GM12878 (cell line): ENCODE results near the gene NFKBIE. TPM values are rescaled to one million over a fixed set of nuclear protein-coding genes. Genes with fewer than 3 reads are reported as not detected.

ENCODE experiments used
- ATAC-seq: fragments of 200-7000 bp; cut with Tn5 transposase; 3 replicates; pipeline ENCODE4 v1.9.1; 2020; ENCODE audit warnings: mild to moderate bottlenecking, moderate library complexity
- BruUV-seq: library from RNA; stranded (reverse); fragments of 400-500 nt; replicated peaks from 2 replicates; lab custom pipeline; 2021; lab: Mats Ljungman, UMichigan
- CTCF ChIA-PET: fragments of 300-600 bp; sonication (Branson Sonifier 250); formaldehyde crosslinking; extraction: SDS; loops from one replicate; lab custom pipeline; 2021; ENCODE audit warnings: inconsistent platforms; lab: Yijun Ruan, JAX
- POLR2A ChIA-PET: fragments of 350-600 bp; formaldehyde crosslinking; extraction: SDS; loops from one replicate; lab custom pipeline; 2021; ENCODE audit warnings: inconsistent platforms; lab: Charles Lee
- RAD21 ChIA-PET: fragments of 300-600 bp; sonication (Branson Sonifier 250); formaldehyde crosslinking; loops from one replicate; lab custom pipeline; 2023; ENCODE audit warnings: antibody characterized with exemption; ENCODE audit not compliant: unreplicated experiment; lab: Charles Lee
- SMC1A ChIA-PET: fragments of 300-600 bp; sonication (Branson Sonifier 250); formaldehyde crosslinking; loops from one replicate; lab custom pipeline; 2023; ENCODE audit not compliant: unreplicated experiment, uncharacterized antibody; lab: Charles Lee
- DNase-seq: peaks from one replicate; pipeline ENCODE4 v3.0.0-alpha.2; 2011; ENCODE audit warnings: low read depth, low spot score
- FAIRE-seq: peaks from 3 replicates; lab custom pipeline; 2011; peaks lifted over from hg19 to GRCh38; lab: Jason Lieb, UNC
- H2AFZ ChIP-seq: 2 replicates; pipeline ENCODE4 v1.6.0; 2011; ENCODE audit warnings: low read depth, low read length, control low read depth; ENCODE audit not compliant: control insufficient read depth
- H3K27ac ChIP-seq: 2 replicates; pipeline ENCODE4 v1.5.1; 2011; ENCODE audit warnings: control low read depth; ENCODE audit not compliant: control insufficient read depth, insufficient read depth
- H3K27me3 ChIP-seq, 2 experiments: replicated peaks in 1 of 2; 2 replicates each; pipeline versions ENCODE4 v1.6.0 to v1.6.1; 2011; ENCODE audit warnings: low read length in 1 of 2; ENCODE audit not compliant: control insufficient read depth in 2 of 2, insufficient read depth in 2 of 2
- H3K36me3 ChIP-seq, 2 experiments: 2 replicates each; pipeline ENCODE4 v1.5.1; 2011; ENCODE audit warnings: low read length in 1 of 2; ENCODE audit not compliant: control insufficient read depth in 2 of 2, insufficient read depth in 2 of 2
- H3K4me1 ChIP-seq: 2 replicates; pipeline ENCODE4 v1.6.1; 2011; ENCODE audit warnings: mild to moderate bottlenecking, low read length, moderate library complexity, mixed read lengths; ENCODE audit not compliant: control insufficient read depth, insufficient read depth
- H3K4me2 ChIP-seq: 2 replicates; pipeline ENCODE4 v1.6.0; 2011; ENCODE audit warnings: control low read depth; ENCODE audit not compliant: control insufficient read depth, insufficient read depth
- H3K4me3 ChIP-seq: fragments of 200-600 bp; sonication (generic); 2 replicates; pipeline ENCODE4 v1.5.1; 2016
- H3K79me2 ChIP-seq: 2 replicates; pipeline ENCODE4 v1.6.0; 2011; ENCODE audit warnings: low read length; ENCODE audit not compliant: control insufficient read depth, insufficient read depth
- H3K9ac ChIP-seq: 2 replicates; pipeline ENCODE4 v1.8.0; 2011; ENCODE audit warnings: low read length, control low read depth, mixed read lengths; ENCODE audit not compliant: control insufficient read depth, insufficient read depth
- H3K9me3 ChIP-seq: replicated peaks from 3 replicates; pipeline ENCODE4 v1.5.1; 2011; ENCODE audit warnings: mild to moderate bottlenecking, low read length; ENCODE audit not compliant: control insufficient read depth, insufficient read depth
- H4K20me1 ChIP-seq: 2 replicates; pipeline ENCODE4 v1.6.0; 2011; ENCODE audit not compliant: control insufficient read depth, insufficient read depth
- ASH2L ChIP-seq: fragments of 300-600, 200-600 bp; sonication (generic); IDR thresholded peaks from 2 replicates; pipeline ENCODE4 v1.6.1; 2017; ENCODE audit warnings: low read depth, mild to moderate bottlenecking, borderline replicate concordance
- ELK1 ChIP-seq: IDR thresholded peaks from 2 replicates; pipeline ENCODE4 v1.6.1; 2012; ENCODE audit warnings: low read depth, low read length, improper control_type of control experiment
- FOXK2 ChIP-seq: fragments of 450-650 bp; IDR thresholded peaks from 2 replicates; pipeline ENCODE4 v1.6.1; 2017; ENCODE audit warnings: mild to moderate bottlenecking, moderate library complexity
- HDAC2 ChIP-seq: fragments of 200-600 bp; sonication (generic); IDR thresholded peaks from 2 replicates; pipeline ENCODE4 v1.6.1; 2017
- RCOR1 ChIP-seq: conservative IDR thresholded peaks from 2 replicates; pipeline ENCODE4 v1.6.1; 2012; ENCODE audit warnings: low read depth, low read length, improper control_type of control experiment
- SREBF1 ChIP-seq: IDR thresholded peaks from 2 replicates; pipeline ENCODE4 v1.6.1; 2012; ENCODE audit warnings: mild to moderate bottlenecking, low read length
- YBX1 ChIP-seq: fragments of 450-650 bp; IDR thresholded peaks from 2 replicates; pipeline ENCODE4 v1.6.1; 2016; ENCODE audit warnings: antibody characterized with exemption
- WGBS: methylation state at CpG from one replicate; pipeline ENCODE4 v1.1.6; 2016; ENCODE audit warnings: low lambda C conversion rate; ENCODE audit not compliant: insufficient replicate concordance, insufficient coverage; ENCODE audit errors: missing lambda C conversion rate; 5-methylcytosine and 5-hydroxymethylcytosine counted together
- in situ Hi-C: fragments of 300-500 bp; cut with MboI; formaldehyde crosslinking; loops from 9 replicates; pipeline ENCODE4 v1.14.3; 2018; ENCODE audit warnings: mixed read lengths
- intact Hi-C: fragments of 100-400 bp; cut with micrococcal nuclease; formaldehyde crosslinking; loops from one replicate; pipeline ENCODE4 v1.14.2; 2022; ENCODE audit not compliant: unreplicated experiment
- polyA plus RNA-seq, 11 experiments: library from polyadenylated mRNA; depleted of rRNA in 4 of 11; unstranded in 6 of 11; stranded (reverse) in 5 of 11; fragments of >200 nt; fragmentation: Nextera tagmentation in 4 of 11; fragmentation: Illumina TruSeq in 1 of 11; extraction: Ambion mirVana in 4 of 11; extraction: Trizol in 1 of 11; gene quantifications; 1 replicate in 1 of 11; 2 replicates in 10 of 11; pipeline versions ENCODE4 v1.2.1 to v1.2.3, GENCODE V29; 2011 to 2016; ENCODE audit warnings: inconsistent platforms in 2 of 11, missing spikeins in 2 of 11, low read depth in 1 of 11
- total RNA-seq, 4 experiments: library from RNA; depleted of rRNA in 3 of 4; stranded (reverse); fragments of >200 nt in 3 of 4; fragmentation: Illumina TruSeq in 1 of 4; extraction: Trizol in 1 of 4; gene quantifications; 2 replicates each; pipeline versions ENCODE4 v1.2.1 to v1.2.3, GENCODE V29; 2013 to 2021
- TF ChIP-seq, protein P1 (sequence below): IDR thresholded peaks from 2 replicates; pipeline ENCODE4 v1.6.1; 2012; ENCODE audit warnings: low read length, inconsistent platforms

The NFKBIE gene
- total and polyA plus RNA-seq, 10 of the 15 experiments (the other 5 are each of a cell fraction or from before 2014, with no cell fraction given), result 10.4 to 106 (median 38.8) TPM

- Histone ChIP-seq H3K36me3 (no peaks in the 10 kb centered on the region), H3K9me3 (no peaks in the 10 kb centered on the region)
- no peak for ATAC-seq
- RAD21 ChIA-PET, result no interaction called here
- 0% methylated on average over 2 of the region's 2 CpGs for WGBS
- TF ChIP-seq ELK1 (no peak), SREBF1 (no peak), YBX1 (no peak), HDAC2 (no peak), FOXK2 (no peak), RCOR1 (no peak), ASH2L (no peak)
- TF ChIP-seq, protein P1, sequence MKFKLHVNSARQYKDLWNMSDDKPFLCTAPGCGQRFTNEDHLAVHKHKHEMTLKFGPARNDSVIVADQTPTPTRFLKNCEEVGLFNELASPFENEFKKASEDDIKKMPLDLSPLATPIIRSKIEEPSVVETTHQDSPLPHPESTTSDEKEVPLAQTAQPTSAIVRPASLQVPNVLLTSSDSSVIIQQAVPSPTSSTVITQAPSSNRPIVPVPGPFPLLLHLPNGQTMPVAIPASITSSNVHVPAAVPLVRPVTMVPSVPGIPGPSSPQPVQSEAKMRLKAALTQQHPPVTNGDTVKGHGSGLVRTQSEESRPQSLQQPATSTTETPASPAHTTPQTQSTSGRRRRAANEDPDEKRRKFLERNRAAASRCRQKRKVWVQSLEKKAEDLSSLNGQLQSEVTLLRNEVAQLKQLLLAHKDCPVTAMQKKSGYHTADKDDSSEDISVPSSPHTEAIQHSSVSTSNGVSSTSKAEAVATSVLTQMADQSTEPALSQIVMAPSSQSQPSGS, result no peak
- TF ChIP-seq, all 136 proteins: peak for 0
- Histone ChIP-seq H4K20me1 (no peaks in the 10 kb centered on the region), H3K27ac (no peak overlapping the region), H2AFZ (no peak overlapping the region), H3K79me2 (no peaks in the 10 kb centered on the region), H3K9ac (no peak overlapping the region), H3K4me3 (no peak overlapping the region), H3K4me2 (no peak overlapping the region), H3K4me1 (no peaks in the 10 kb centered on the region), H3K27me3 (peaks cover 0 to 1% of the 10 kb centered on the region in 2 experiments; a peak in 2 of 4 replicates)
- no peak for DNase-seq
- POLR2A ChIA-PET, result interaction anchor here (0.6 kb wide), 1 partner anchor 126 kb away, joined by 3 read pairs; no protein-coding TSS in a partner anchor
- CTCF ChIA-PET, result interaction anchor here (1.0 to 1.8 kb wide), 2 partner anchors 16 to 53 kb away, joined by 3 to 7 read pairs; no protein-coding TSS in a partner anchor
- in situ Hi-C loops (no loop called here), intact Hi-C loops (no loop called here)
- SMC1A ChIA-PET, result no interaction called here
- no TSS peak for BruUV-seq
- FAIRE-seq, result no peak
These were observed 18.8 kb upstream of the NFKBIE start for GRCh38 chr6:44284121-44284520.
